GM23338 (cell line): ENCODE measurements around the gene GM2A. TPM values are rescaled to one million over a fixed set of nuclear protein-coding genes. Genes with fewer than 3 reads are reported as not detected.
"Not testable (repeated sequence)": the region's sequence is repeated elsewhere in the genome, so short reads cannot be mapped to it uniquely, and the experiment has no call there.

Experiments
- ATAC-seq: fragments of 200-7000 bp; cut with Tn5 transposase; 3 replicates; pipeline ENCODE4 v1.9.1; 2020
- DNase-seq: peaks from one replicate; pipeline ENCODE4 v3.0.0-alpha.2; 2015; ENCODE audit warnings: low spot score
- H2AFZ ChIP-seq: fragments of 200-600 bp; sonication (generic); 2 replicates; pipeline ENCODE4 v1.8.0; 2016; ENCODE audit warnings: antibody characterized with exemption, mild to moderate bottlenecking, moderate library complexity
- H3F3A ChIP-seq: fragments of 200-600 bp; sonication (generic); replicated peaks from 2 replicates; pipeline ENCODE4 v1.8.0; 2017; ENCODE audit warnings: antibody characterized with exemption, mixed run types, low read depth
- H3K27ac ChIP-seq: fragments of 200-600 bp; sonication (generic); 2 replicates; pipeline ENCODE4 v1.6.1; 2016; ENCODE audit warnings: low read depth
- H3K27me3 ChIP-seq: fragments of 200-600 bp; sonication (generic); 2 replicates; pipeline ENCODE4 v1.8.0; 2016; ENCODE audit warnings: mild to moderate bottlenecking, mixed run types, moderate library complexity; ENCODE audit not compliant: insufficient read depth
- H3K36me3 ChIP-seq: fragments of 200-600 bp; sonication (generic); 2 replicates; pipeline ENCODE4 v1.8.0; 2016; ENCODE audit warnings: mild to moderate bottlenecking; ENCODE audit not compliant: insufficient read depth
- H3K4me1 ChIP-seq: fragments of 200-600 bp; sonication (generic); 2 replicates; pipeline ENCODE4 v1.8.0; 2016; ENCODE audit warnings: mild to moderate bottlenecking, moderate library complexity; ENCODE audit not compliant: insufficient read depth
- H3K4me2 ChIP-seq: fragments of 200-600 bp; sonication (generic); 2 replicates; pipeline ENCODE4 v1.7.1; 2017; ENCODE audit warnings: mixed run types
- H3K4me3 ChIP-seq: fragments of 200-600 bp; sonication (generic); 2 replicates; pipeline ENCODE4 v1.6.1; 2016; ENCODE audit warnings: mixed run types
- H3K79me2 ChIP-seq: fragments of 200-600 bp; sonication (generic); replicated peaks from 2 replicates; pipeline ENCODE4 v1.8.0; 2017; ENCODE audit warnings: mild to moderate bottlenecking; ENCODE audit not compliant: insufficient read depth
- H3K9me2 ChIP-seq: fragments of 200-600 bp; sonication (generic); 2 replicates; pipeline ENCODE4 v1.8.0; 2017; ENCODE audit not compliant: insufficient read depth
- H4K20me1 ChIP-seq: fragments of 200-600 bp; sonication (generic); replicated peaks from 2 replicates; pipeline ENCODE4 v1.8.0; 2017; ENCODE audit warnings: mild to moderate bottlenecking; ENCODE audit not compliant: insufficient read depth
- H3K27ac Mint-ChIP-seq: 2 replicates; pipeline ENCODE4 v1.8.0; 2020; ENCODE audit warnings: inconsistent platforms, mild to moderate bottlenecking, moderate library complexity, mixed read lengths
- H3K27me3 Mint-ChIP-seq: 3 replicates; pipeline ENCODE4 v1.8.0; 2022; ENCODE audit warnings: low read depth, mild to moderate bottlenecking, moderate library complexity, mixed read lengths, inconsistent platforms; ENCODE audit not compliant: insufficient read depth, poor library complexity
- H3K36me3 Mint-ChIP-seq: 3 replicates; pipeline ENCODE4 v1.8.0; 2021; ENCODE audit warnings: low read depth, mild to moderate bottlenecking, inconsistent platforms, moderate library complexity, mixed read lengths
- H3K4me1 Mint-ChIP-seq: 3 replicates; pipeline ENCODE4 v1.8.0; 2020; ENCODE audit warnings: mild to moderate bottlenecking, inconsistent platforms, mixed read lengths
- H3K4me3 Mint-ChIP-seq: 3 replicates; pipeline ENCODE4 v1.8.0; 2021; ENCODE audit warnings: moderate library complexity, mild to moderate bottlenecking, inconsistent platforms, mixed read lengths
- H3K9me3 Mint-ChIP-seq: 3 replicates; pipeline ENCODE4 v1.8.0; 2020; ENCODE audit warnings: moderate library complexity, mild to moderate bottlenecking, inconsistent platforms, mixed read lengths
- CREB1 ChIP-seq: fragments of 250-450 bp; sonication (Bioruptor Pico); IDR thresholded peaks from 2 replicates; pipeline ENCODE4 v1.5.0; 2020; ENCODE audit warnings: low read depth, mild to moderate bottlenecking, moderate library complexity
- CTCF ChIP-seq, 2 experiments: fragments of 200-600 bp in 1 of 2; sonication (generic) in 1 of 2; conservative IDR thresholded peaks; 2 replicates each; pipeline versions ENCODE4 v1.5.1 to v1.6.1; 2016 to 2017; ENCODE audit warnings: antibody characterized with exemption in 2 of 2, low read depth in 2 of 2, mild to moderate bottlenecking in 2 of 2, moderate library complexity in 1 of 2
- ETS1 ChIP-seq: IDR thresholded peaks from 2 replicates; pipeline ENCODE4 v1.6.1; 2016; ENCODE audit warnings: antibody characterized with exemption
- EZH2 ChIP-seq: fragments of 200-600 bp; sonication (generic); IDR thresholded peaks from one replicate; pipeline ENCODE4 v1.8.0; 2017; ENCODE audit warnings: antibody characterized with exemption, mild to moderate bottlenecking, low read depth; ENCODE audit not compliant: unreplicated experiment
- EZH2phosphoT487 ChIP-seq: fragments of 200-600 bp; sonication (generic); IDR thresholded peaks from one replicate; pipeline ENCODE4 v1.8.1; 2018; ENCODE audit warnings: antibody characterized with exemption; ENCODE audit not compliant: unreplicated experiment
- JUNB ChIP-seq: IDR thresholded peaks from one replicate; pipeline ENCODE4 v1.6.1; 2016; ENCODE audit warnings: antibody characterized with exemption; ENCODE audit not compliant: unreplicated experiment
- NANOG ChIP-seq: IDR thresholded peaks from 2 replicates; pipeline ENCODE4 v1.6.1; 2016; ENCODE audit warnings: antibody characterized with exemption, borderline replicate concordance
- POLR2AphosphoS5 ChIP-seq: IDR thresholded peaks from 2 replicates; pipeline ENCODE4 v1.6.1; 2016; ENCODE audit warnings: antibody characterized with exemption, low read depth
- STAT1 ChIP-seq: IDR thresholded peaks from one replicate; pipeline ENCODE4 v1.6.1; 2016; ENCODE audit warnings: antibody characterized with exemption; ENCODE audit not compliant: unreplicated experiment
- ZNF114 ChIP-seq: fragments of 250-450 bp; sonication (Bioruptor Pico); IDR thresholded peaks from 2 replicates; pipeline ENCODE4 v1.5.0; 2020; ENCODE audit warnings: mild to moderate bottlenecking, moderate library complexity
- ZNF331 ChIP-seq: fragments of 250-450 bp; sonication (Bioruptor Pico); IDR thresholded peaks from 2 replicates; pipeline ENCODE4 v1.5.0; 2020; ENCODE audit warnings: low read depth, mild to moderate bottlenecking, moderate library complexity
- ZNF462 ChIP-seq: fragments of 250-450 bp; sonication (Bioruptor Pico); IDR thresholded peaks from 2 replicates; pipeline ENCODE4 v1.5.0; 2020; ENCODE audit warnings: mild to moderate bottlenecking, moderate library complexity
- polyA plus RNA-seq: library from polyadenylated mRNA; unstranded; fragments of >200 nt; fragmentation: Nextera tagmentation; extraction: Ambion mirVana; gene quantifications from 2 replicates; pipeline ENCODE4 v1.2.1, GENCODE V29; 2016
- total RNA-seq: library from RNA; depleted of rRNA; stranded (reverse); fragments of >200 nt; shearing (Covaris generic); gene quantifications from 2 replicates; pipeline ENCODE4 v1.2.3, GENCODE V29; 2014

The GM2A gene
- total and polyA plus RNA-seq, 2 experiments from 2014 or later = 9.8 to 27.8 TPM

GRCh38 chr5:151303666-151304065, 50.7 kb downstream of the GM2A start, which contains the start of gene SLC36A3:
SLC36A3 (minus strand) TSS chr5:151303766; CDS start chr5:151303354, 412 bp downstream.
- H3K36me3 Mint-ChIP-seq = no peaks in the 10 kb centered on the region
- Histone ChIP-seq H3K4me2 (no peak within 1 kb of the TSS), H3K27me3 (no peaks in the 10 kb centered on the region), H3K79me2 (no peaks in the 10 kb centered on the region), H3K36me3 (no peaks in the 10 kb centered on the region), H4K20me1 (no peaks in the 10 kb centered on the region), H3K4me1 (no peaks in the 10 kb centered on the region), H2AFZ (no peak within 1 kb of the TSS), H3K9me2 (no peaks in the 10 kb centered on the region), H3K4me3 (no peak within 1 kb of the TSS), H3F3A (no peaks in the 10 kb centered on the region), H3K27ac (no peak within 1 kb of the TSS)
- no peak for ATAC-seq
- no peaks in the 10 kb centered on the region; the same call in 2 of the 3 replicates for H3K4me1 Mint-ChIP-seq
- TF ChIP-seq ZNF462 (no peak), CTCF (conservative IDR thresholded peaks at IDR 0.05; ENCODE audit: low read depth in 2 of 2) (no peak), ETS1 (no peak), POLR2AphosphoS5 (no peak), ZNF114 (CRISPR knock-in tag) (no peak), JUNB (no peak), STAT1 (no peak), EZH2 (no peak), NANOG (no peak), ZNF331 (no peak), EZH2phosphoT487 (no peak), CREB1 (CRISPR knock-in tag) (no peak)
- H3K4me3 Mint-ChIP-seq = no peak within 1 kb of the TSS
- no peak within 1 kb of the TSS for H3K27ac Mint-ChIP-seq
- DNase-seq = no peak
- H3K9me3 Mint-ChIP-seq = no peaks in the 10 kb centered on the region
- peaks cover 2% of the 10 kb centered on the region for H3K27me3 Mint-ChIP-seq

- not testable (repeated sequence) for H2AFZ ChIP-seq, H3F3A ChIP-seq, H3K4me1 Mint-ChIP-seq, H3K79me2 ChIP-seq, H3K4me3 Mint-ChIP-seq, H4K20me1 ChIP-seq, H3K36me3 Mint-ChIP-seq, H3K36me3 ChIP-seq, H3K9me2 ChIP-seq, DNase-seq, H3K4me3 ChIP-seq, H3K27ac ChIP-seq, H3K4me2 ChIP-seq, H3K27ac Mint-ChIP-seq, H3K27me3 Mint-ChIP-seq, ATAC-seq, H3K27me3 ChIP-seq, H3K9me3 Mint-ChIP-seq, H3K4me1 ChIP-seq
These were observed 56.3 kb downstream of the GM2A start for GRCh38 chr5:151309266-151309665.
